G401 (cell line): Measurements from ENCODE around the gene LYL1. TPM values are rescaled to one million over a fixed set of nuclear protein-coding genes. Genes with fewer than 3 reads are reported as not detected.

Experiments used
- DNase-seq: peaks from one replicate; pipeline ENCODE4 v3.0.0-alpha.2; 2015; ENCODE audit warnings: low spot score
- in situ Hi-C: cut with HindIII; loops from 2 replicates; pipeline ENCODE4 v1.10.0; 2016; ENCODE audit warnings: low sequenced_read_pairs, mixed read lengths
- total RNA-seq: library from RNA; depleted of rRNA; stranded (reverse); fragments of >200 nt; shearing (Covaris generic); gene quantifications from 2 replicates; pipeline ENCODE4 v1.2.3, GENCODE V29; 2014

The LYL1 gene
- total RNA-seq, 1 experiment from 2014 or later, result not detected

DNA sequence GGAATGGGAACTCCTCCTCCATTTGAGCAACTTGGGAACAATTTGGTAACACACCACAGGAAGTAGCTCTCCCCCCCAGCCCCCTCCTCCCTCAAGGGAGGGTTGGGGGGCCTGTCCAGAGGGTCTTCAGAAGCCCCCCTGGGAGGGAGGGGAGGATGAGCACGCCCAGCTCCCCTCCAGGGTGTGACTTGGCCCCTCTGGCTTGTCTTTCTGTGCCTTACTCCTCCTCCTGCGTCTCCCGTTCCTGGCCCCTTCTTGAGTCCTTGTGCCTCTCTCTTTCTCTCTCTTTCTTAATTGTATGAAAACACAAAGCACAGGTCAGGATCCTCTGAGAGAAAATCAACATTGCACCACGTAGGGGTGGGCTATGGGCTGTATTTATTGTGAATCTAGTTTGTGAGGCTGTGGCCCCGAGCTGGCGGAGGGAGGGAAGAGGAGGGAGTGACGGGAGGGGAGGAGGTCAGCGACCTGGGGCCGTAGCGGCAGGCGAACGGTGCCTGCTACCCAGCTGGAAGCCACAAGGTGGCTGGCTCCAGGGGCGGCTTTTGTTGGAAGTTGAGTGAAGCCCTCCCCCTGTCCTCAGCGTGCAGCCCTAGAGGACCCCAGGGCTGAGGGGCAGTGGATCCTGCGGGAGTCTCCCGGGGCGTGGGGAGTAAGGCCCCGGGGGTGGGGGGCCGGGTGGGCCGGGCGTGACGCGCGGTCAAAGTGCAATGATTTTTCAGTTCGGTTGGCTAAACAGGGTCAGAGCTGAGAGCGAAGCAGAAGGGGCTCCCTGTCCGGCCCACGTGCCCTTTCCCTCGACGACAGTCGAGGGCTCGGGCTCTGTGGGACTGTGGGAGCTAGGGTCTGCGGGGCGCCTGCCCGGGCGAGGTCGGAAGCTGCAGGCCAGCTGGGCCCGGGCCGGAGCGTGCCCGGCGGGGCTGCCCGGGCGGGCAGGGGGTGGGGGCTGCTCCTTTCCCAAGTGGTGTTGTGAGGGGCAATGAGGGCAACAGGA lies 6.4 kb downstream of the LYL1 start:
- DNase-seq, result no peak
- in situ Hi-C loops, result no loop called here

DNA sequence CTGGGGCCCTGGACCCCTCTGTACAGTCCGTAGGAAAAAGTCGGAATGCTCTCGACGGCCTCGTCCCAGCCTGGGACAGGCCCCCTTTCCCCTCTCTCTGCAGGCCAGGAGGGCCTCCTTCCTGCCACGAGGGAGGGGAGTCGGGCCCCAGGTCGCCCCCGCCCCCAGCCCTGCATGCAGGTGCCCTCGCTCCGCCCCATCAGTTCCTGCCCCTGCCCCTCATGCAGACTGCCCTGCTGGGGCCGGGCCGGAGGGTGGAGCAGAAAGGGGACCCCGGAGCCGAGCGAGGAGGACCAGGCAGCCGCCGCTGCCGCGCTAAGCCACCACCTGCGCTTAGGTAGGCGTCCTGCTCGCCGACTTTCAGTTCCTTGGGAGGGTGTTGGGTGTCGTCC lies 7.3 kb downstream of the LYL1 start:
- in situ Hi-C loops, result no loop called here
- DNase-seq, result no peak

DNA sequence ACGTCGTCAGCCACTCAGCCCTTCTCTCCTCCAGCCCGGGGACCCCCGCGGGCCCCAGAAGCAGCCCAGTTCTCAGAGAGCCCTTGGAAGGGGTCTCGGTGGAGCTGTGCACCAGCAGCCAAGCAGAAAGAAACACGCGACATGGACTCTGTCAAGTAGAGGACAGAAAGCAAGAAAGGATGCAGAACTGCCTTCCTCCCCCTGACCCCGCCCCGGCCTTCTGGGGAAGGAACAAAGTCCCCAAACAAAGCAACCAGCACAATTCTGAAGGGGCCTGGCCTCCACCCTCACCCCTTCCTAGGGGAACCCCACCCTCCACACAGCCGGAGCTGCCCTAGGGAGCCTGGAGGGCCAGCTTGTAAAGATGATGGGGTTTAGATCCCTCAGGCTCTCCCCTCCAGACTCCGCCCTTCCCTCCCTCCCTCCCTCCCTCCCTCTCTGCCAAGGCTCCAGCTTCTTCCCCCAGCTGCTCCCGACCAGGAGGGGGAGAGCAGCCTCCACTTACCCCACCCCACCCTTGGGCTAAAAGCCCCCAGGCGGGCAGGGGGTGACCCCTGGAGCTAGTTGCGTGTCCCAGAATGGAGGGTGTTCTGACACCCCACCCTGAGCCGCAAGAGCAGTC lies 7.8 kb downstream of the LYL1 start:
- in situ Hi-C loops, result no loop called here
- DNase-seq, result no peak

DNA sequence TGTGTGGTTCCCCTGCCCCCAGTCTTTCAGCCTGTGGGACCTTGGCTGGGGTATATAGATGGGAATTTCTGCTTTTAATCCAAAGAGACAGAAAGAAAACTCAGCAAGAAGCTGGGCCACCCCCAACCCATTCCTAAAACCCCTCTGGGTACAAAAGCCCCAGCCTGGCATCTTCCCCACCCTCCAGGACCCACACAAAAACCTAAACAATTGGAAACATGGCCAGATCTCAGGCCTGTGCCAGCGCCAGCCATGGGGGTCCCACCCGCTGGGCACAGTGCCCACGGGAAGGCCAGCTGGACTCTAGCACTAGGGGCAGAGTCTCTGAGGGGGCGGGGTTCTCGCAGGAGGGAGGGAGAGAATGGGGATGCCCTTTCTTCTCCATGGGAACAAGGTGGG lies 8.6 kb downstream of the LYL1 start:
- in situ Hi-C loops, result no loop called here
- DNase-seq, result no peak

DNA sequence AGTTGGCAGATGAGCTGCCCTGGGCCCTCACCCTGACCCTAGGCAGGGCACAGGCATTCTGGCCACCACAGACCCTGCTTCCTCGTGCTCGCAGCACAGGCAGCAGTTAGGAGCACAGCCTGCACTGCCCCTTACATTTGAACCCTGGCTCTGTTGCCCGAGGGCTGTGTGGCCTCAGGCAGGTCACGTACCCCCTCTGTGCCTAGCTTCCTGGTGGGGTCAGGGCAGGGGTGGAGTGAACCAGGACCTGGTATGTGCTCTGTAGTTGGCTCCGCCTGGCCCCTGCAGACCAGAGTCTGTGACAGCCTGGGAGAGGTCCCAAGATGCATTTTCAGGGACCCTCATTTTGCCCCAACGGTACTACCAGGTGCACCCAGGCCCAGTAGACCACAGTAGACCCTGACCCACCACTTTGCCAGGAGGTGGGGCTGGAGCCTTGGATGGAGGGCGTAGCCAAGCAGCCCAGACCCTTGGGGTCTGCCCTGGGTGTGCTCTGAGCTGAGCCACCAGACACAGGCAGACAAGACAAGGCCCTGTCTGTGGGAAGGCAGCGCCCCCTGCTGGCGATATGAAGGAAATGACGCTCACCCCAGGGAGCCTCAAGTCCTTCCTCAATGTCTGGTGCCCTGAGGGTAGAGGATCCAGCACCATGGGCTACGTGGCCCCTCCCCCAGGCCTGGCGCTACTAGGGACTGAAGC lies 9.1 kb downstream of the LYL1 start:
- in situ Hi-C loops, result no loop called here

DNA sequence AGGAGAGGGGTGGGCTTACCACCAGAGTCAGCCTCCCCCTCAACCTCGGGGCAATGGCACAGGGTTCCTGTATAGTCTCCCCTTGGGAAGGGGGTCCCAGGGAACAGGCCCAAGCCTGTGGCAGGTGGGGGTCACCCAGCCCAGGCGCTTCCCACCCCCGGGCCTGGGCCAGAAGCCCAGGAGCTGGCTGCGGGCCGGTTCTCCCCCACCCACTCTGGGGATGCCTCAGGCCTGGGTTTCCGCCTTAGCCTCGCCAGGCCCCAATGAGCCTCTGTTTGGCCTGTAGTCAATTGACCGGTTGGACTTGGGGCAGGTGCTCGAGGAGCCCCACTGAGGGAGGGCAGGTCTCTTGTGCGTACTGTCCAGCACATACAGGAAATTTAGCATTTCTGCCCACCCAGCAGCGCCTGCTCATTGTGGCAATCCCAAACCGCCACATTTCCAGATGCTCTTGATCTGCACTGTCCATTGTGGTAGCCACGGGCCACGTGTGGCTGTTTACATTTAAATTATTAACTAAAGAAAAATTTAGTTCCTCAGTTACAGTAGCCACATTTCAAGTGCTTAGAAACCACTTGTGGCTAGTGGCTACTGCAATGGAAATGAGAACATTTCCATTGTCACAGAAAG lies 9.9 kb downstream of the LYL1 start:
- DNase-seq, result no peak
- in situ Hi-C loops, result no loop called here

More for the DNA sequence above, 9.1 kb downstream of the LYL1 start:
- DNase-seq, result peak; percentile 92

DNA sequence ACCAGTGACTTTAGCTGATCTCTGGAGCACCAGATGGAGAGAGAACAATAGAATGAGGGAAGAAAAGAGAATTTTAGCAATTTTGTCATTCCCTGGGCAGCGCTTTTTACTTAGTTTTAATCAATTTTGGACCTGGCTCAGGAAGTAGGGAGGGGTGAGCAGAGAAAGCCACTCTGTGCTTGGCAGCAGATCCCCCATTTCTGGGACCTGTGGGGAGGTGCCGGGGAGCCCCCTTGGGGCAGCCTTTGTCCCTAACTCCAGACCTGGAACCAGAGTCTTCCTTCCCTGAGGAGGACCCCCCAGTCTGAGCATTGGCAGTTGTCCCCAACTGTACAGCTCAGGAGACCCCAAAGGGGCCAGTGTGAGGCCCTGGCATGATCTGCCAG lies 10.5 kb downstream of the LYL1 start:
- in situ Hi-C loops, result no loop called here
- no peak for DNase-seq

DNA sequence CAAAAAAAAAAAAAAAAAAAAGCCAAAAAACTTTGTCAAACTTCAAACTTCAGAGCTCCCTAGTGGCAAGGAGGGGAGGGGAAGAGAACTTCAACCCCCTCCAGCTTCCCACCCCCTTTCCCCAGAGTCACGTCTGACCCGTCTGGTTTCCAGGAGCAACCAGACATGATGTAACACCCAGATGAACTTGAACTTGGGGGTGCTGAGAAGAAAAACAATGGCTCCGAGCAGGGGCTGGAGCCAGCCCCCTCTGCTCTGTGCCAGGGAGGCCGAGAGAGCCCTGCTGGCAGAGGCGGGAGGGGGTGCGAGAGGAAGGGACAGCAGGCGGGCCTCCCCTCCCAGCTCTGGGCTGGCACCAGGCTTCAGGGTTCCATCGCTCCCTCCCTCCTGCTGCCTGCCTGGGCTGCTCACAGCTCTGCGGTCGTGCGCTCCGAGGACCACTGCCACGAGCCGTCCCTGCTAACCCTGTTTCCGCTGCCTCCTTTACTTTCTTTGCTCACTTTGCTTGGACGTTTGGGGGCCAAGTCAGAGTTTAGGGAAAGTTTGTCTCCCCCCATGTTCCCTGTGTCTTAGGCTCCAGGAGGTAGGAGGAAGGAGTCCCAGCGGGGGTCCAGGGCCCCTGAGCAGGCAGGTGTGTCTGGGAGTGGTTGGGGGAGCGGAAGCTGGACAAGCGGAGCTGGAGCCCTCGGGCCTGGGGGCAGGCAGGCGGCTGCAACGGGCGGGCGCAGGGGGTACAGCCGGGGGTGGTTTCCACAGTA lies 11.1 kb downstream of the LYL1 start:
- no peak for DNase-seq

DNA sequence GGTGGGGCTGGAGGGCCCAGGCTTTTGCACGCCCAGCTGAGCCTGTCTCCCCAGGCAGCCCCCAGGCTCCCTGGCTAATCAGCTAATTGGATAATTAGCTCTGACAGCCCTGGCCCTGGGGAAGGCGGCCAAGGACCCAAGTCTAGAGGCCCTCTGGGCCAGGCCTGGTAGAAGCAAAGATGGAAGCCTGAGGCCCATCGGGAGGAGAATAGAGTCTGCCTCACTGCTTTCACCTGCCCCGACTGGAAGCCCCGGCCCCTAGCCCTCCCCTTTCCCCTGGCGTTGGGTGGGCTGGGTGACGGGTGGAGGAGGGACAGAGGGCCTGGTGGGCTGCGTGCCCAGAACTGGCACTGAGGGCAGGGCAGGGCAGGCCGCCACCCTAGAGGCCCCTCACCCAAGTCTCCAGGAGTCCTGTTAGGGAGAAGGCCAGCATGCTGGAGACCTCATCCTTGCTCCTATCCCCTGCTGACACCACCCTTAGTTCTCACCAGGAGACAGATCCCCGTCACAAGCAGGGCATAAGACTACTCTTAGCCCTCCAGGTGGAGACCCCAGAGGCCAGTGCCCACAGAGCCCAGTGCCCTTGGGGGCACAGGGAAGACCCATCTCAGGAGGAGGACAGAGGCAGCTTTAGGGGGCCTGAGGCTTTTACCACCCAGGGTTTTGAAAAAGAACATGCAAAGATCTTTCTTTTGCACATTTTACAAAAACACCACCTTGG lies 12.0 kb downstream of the LYL1 start:
- in situ Hi-C loops, result no loop called here
- DNase-seq, result no peak

More for the DNA sequence above, 11.1 kb downstream of the LYL1 start:
- in situ Hi-C loops, result no loop called here

DNA sequence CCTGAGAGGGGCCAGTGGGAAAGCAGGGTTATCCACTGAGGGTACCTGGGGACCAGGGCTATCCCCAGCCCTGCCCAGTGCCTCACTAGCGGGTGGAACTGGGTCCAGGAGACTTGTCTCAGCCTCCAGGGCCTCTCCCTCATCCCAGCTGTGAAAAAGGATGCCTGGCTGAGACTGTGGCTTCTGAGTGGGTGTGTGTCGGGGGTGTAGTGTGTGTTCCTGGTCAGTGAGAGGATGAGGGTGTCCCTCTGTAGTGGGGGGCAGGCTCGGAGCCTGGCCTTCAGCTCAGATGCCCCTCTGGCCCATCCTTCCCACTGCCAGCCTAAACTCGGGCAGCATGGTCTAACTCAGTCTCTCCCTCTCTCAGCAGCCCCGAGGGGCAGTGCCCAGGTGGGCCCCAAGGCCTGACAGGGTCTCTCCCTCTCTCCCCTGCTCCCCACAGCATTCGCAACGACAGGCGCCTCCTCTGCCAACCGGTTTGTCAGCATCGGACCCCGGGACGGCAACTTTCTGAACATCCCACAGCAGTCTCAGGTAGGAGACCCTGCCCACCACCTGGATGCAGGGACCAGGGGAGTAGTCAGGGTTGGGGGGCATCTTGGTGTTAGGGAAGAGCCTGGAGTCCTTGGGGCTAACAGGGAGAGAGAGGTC lies 12.7 kb downstream of the LYL1 start:
- in situ Hi-C loops, result no loop called here

DNA sequence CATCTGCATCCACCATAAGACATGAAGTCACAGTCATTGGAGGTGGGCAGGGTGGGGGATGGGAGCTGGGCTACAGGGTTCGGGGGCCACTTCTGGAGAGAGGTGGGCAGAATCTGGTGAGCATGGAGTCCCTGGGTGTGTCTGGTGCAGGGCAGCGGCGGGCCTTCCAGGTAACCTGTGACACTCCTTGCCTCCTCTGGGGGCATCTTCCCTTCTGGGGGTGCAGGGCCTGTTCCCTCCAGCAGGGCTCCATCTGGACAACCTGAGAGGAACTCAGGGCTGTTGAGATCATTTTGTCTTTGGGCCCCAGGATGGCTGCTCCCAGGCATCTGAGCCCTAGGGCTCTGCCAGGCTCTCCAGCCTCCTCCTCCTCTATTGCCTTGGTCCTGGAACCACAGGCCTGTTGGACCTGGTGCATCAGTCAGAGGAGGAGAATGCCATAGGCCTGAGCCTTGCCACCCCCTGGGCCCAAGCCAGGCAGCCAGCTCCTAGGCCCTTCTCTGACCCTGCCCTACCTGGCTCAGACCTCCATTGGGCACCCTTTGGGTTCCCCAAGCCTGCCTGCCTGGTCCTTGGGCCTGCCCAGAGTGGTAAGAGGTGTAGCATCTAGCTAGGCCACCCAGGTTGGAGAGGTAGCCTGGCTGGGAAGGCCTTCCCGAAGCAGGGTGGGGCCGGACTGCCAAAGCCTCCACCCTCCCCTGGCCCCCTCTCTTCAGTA lies 13.4 kb downstream of the LYL1 start:
- in situ Hi-C loops, result no loop called here

More for the DNA sequence above, 12.7 kb downstream of the LYL1 start:
- no peak for DNase-seq

DNA sequence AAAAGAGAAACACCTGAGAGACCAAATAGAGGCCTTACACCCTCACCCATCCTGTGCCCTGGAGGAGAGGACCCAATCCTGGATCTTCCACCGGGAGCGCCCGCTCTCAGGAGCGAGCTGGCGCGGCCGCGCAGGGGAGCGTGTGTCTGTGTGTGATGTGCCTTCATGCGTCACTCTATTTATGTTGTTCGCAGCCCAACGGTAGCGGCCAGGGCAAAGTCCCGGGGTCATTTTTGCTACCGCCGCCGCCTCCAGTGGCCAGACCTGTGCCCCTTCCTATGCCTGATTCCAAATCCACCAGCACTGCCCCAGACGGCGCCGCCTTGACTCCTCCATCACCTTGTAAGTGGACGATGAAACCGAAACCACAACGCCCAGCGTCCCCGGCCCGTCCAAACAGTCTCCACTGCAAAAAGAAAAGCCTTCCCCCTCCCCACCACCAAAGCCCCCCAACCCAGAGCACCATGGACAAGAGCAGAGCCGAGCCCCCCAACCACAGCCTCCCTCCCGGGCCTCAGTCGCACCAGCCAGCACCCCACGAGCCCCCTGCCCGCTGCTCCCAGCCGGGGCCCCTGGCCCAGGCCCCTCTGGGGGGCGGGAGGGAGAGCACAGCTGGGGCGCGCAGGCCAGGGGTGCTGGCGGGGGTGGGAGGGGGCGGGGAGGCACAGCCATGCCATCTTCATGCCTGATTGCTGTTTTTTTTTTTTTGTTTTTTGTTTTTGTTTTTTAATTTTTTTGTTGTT lies 14.7 kb downstream of the LYL1 start:
- no peak for DNase-seq
- in situ Hi-C loops, result no loop called here

More for the DNA sequence above, 13.4 kb downstream of the LYL1 start:
- DNase-seq, result peak; percentile 56

DNA sequence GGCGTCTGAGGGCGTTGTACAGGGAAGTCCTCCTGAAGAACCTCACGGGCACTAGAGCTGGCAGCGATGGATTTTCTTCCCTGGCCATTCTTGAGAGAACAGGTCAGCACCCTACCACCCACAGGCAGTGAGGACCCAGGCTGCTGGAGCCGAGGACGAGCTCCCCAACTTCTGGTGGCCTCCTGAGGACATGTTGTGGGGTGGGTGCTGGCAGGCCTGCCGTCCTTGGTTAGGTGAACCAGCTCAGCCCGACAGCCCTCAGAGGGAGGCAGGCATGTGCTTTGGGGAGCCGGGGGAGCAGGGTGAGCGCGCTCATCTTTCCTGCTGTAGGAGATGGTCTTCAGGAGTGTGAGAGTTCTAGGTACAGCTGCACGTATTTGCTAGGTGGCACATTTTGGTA lies 15.4 kb downstream of the LYL1 start:
- in situ Hi-C loops, result no loop called here

DNA sequence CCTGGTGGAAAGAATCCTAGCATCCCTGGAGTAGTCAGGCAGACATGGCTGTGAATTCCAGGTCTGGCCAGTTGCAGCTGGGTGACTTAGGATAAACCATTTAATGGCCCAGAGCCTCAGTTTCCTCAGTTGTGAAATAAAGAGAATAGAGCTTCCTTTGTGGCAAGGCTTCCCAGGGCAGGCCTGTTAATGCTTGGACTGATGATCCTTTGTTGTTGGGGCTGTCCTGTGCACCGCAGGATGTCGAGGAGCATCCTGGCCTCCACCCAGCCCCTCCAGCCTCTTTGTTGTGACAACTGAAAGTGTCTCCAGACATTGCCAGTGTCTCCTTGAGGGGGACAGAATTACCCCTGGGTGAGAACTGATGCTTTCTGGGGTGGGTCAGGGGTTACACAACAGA lies 16.3 kb downstream of the LYL1 start:
- in situ Hi-C loops, result no loop called here
- DNase-seq, result no peak

More for the DNA sequence above, 15.4 kb downstream of the LYL1 start:
- no peak for DNase-seq

DNA sequence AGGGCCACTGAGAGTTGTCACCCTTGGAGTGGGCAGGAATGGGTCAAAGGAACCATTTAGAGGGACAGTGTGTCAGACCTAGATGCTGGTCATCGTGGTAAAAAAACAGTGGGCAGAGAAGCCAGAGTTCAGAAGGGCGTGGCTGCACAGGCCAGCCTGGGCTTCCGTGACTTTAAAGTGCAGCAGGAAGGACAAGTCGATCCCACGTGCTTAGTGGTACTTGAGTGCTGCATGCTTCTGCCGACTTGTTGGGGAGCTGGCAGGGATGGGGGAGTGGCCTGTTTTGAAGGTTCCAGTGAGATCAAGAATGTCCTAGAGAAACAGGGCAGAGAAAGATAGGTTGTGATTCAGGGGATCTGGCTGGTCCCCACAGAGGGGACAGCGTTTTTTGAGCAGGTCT lies 17.0 kb downstream of the LYL1 start:
- in situ Hi-C loops, result no loop called here
- no peak for DNase-seq

DNA sequence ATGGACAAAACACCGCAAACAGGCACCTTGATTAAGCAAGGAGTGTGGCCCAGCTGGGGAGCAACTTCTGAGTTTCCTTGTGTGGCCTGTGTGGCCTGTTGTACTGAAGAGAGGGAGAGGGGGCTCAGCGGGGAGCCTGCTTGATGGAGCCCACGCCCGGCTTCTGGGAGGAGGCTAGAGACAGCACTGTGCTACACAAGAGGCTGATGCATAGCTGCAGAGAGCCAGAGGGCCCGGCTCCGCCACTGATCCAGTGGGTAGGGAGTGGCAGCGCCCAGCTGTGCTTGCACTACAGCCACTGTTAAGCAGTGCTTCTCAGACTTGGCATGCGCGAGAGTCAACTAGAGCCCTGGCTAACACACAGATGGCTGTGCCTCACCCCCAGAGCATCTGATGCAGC lies 19.0 kb downstream of the LYL1 start:
- DNase-seq, result no peak
- in situ Hi-C loops, result no loop called here
